ENCODE results near the gene AUP1.
A peak's percentile ranks its signal among the peaks of the same experiment; 100 is the strongest.

The AUP1 gene

GRCh38 chr2:74534411-74534810 is 4.9 kb upstream of the AUP1 start:
- FAIRE-seq, result no peak
- no peak for TF ChIP-seq CTCF (IDR thresholded peaks at IDR 0.05; ENCODE audit: insufficient read depth, missing control alignments)

GRCh38 chr2:74533464-74533863 is 4.0 kb upstream of the AUP1 start:
- DNase-seq (ENCODE audit: insufficient read length, low spot score), result no peak
- no peak for TF ChIP-seq CTCF (IDR thresholded peaks at IDR 0.05; ENCODE audit: insufficient read depth, missing control alignments)
- no peak for FAIRE-seq

More at GRCh38 chr2:74534411-74534810, 4.9 kb upstream of the AUP1 start:
- no peak for DNase-seq (ENCODE audit: insufficient read length, low spot score)

GRCh38 chr2:74532222-74532621 is 2.7 kb upstream of the AUP1 start:
- DNase-seq (ENCODE audit: insufficient read length, low spot score), result no peak
- TF ChIP-seq CTCF (IDR thresholded peaks at IDR 0.05; ENCODE audit: insufficient read depth, missing control alignments), result peak; percentile 61
- no peak for FAIRE-seq

GRCh38 chr2:74531666-74532065 is 2.2 kb upstream of the AUP1 start:
- DNase-seq (ENCODE audit: insufficient read length, low spot score), result no peak
- no peak for TF ChIP-seq CTCF (IDR thresholded peaks at IDR 0.05; ENCODE audit: insufficient read depth, missing control alignments)
- FAIRE-seq, result no peak

GRCh38 chr2:74530239-74531187 is 1.0 kb upstream of the AUP1 start:
- DNase-seq (ENCODE audit: insufficient read length, low spot score) (no peak), FAIRE-seq (no peak)
- no peak for TF ChIP-seq CTCF (IDR thresholded peaks at IDR 0.05; ENCODE audit: insufficient read depth, missing control alignments)

- no peak for FAIRE-seq
- DNase-seq (ENCODE audit: insufficient read length, low spot score), result no peak
- TF ChIP-seq CTCF (IDR thresholded peaks at IDR 0.05; ENCODE audit: insufficient read depth, missing control alignments), result no peak
These were observed 728 bp downstream of the AUP1 start for GRCh38 chr2:74528600-74529356.
